ENCODE data around the gene TNFAIP6.

TNFAIP6 gene

DNA sequence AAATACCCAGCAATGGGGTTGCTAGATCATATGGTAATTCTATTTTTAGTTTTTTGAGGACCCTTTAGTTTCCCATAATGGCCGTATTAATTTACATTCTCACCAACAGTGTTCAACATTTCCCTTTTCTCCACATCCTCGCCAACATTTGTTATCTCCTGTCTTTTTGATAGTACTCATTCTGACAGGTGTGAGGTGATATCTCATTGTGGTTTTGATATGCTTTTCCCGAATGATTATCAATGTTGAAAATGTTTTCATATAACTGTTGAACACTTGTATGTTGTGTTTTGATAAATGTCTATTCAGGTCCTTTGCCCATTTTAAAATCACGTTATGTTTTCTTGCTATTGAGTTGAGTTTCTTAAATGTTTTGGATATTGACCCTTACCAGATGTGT lies 46.5 kb downstream of the TNFAIP6 start:
- TF ChIP-seq, protein P1, sequence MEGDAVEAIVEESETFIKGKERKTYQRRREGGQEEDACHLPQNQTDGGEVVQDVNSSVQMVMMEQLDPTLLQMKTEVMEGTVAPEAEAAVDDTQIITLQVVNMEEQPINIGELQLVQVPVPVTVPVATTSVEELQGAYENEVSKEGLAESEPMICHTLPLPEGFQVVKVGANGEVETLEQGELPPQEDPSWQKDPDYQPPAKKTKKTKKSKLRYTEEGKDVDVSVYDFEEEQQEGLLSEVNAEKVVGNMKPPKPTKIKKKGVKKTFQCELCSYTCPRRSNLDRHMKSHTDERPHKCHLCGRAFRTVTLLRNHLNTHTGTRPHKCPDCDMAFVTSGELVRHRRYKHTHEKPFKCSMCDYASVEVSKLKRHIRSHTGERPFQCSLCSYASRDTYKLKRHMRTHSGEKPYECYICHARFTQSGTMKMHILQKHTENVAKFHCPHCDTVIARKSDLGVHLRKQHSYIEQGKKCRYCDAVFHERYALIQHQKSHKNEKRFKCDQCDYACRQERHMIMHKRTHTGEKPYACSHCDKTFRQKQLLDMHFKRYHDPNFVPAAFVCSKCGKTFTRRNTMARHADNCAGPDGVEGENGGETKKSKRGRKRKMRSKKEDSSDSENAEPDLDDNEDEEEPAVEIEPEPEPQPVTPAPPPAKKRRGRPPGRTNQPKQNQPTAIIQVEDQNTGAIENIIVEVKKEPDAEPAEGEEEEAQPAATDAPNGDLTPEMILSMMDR (conservative IDR thresholded peaks at IDR 0.05; ENCODE audit: low read length), result no peak
- no peak for TF ChIP-seq EZH2phosphoT487 (IDR thresholded peaks at IDR 0.05; ENCODE audit: borderline replicate concordance)
- Histone ChIP-seq H3K79me2 (ENCODE audit: insufficient read depth, low read length) (no peaks in the 10 kb centered on the region), H3K36me3 (ENCODE audit: insufficient read depth, low read length) (no peaks in the 10 kb centered on the region), H3K4me1 (ENCODE audit: insufficient read depth, low read length, poor library complexity, severe bottlenecking) (no peaks in the 10 kb centered on the region), H3F3A (ENCODE audit: low read depth) (no peaks in the 10 kb centered on the region), H3K9me3 (ENCODE audit: insufficient read depth, low read depth, low read length) (no peaks in the 10 kb centered on the region), H3K9ac (ENCODE audit: low read depth, low read length, poor library complexity, severe bottlenecking) (no peak overlapping the region), H3K9me2 (replicated peaks; ENCODE audit: low read depth, low read length) (no peaks in the 10 kb centered on the region), H3K4me2 (ENCODE audit: low read depth, low read length, poor library complexity, severe bottlenecking) (no peak overlapping the region), H3K4me3 (ENCODE audit: low read length, poor library complexity, severe bottlenecking) (no peak overlapping the region), H4K20me1 (ENCODE audit: insufficient read depth, low read length, poor library complexity, severe bottlenecking) (no peaks in the 10 kb centered on the region), H3K27me3 (ENCODE audit: insufficient read depth, low read length, poor library complexity, severe bottlenecking) (no peaks in the 10 kb centered on the region), H2AFZ (ENCODE audit: low read length) (no peak overlapping the region)

DNA sequence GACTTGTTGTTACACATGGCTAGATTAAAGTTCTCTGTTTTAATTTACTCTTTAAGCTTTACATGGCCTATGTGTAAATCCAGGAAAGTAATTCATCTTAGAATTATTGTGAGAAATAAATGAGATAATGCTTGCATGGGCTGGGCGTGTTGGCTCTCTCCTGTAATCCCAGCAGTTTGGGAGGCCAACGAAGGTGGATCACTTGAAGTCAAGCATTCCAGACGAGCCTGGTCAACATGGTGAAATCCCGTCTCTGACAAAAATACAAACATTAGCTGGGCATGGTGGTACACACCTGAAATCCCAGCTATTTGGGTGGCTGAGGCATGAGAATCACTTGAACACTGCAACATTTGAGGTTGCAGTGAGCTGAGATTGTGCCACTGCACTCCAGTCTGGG lies 48.0 kb downstream of the TNFAIP6 start:
- Histone ChIP-seq H3K79me2 (ENCODE audit: insufficient read depth, low read length) (peaks cover 7% of the 10 kb centered on the region), H4K20me1 (ENCODE audit: insufficient read depth, low read length, poor library complexity, severe bottlenecking) (peaks cover 7% of the 10 kb centered on the region), H3K4me1 (ENCODE audit: insufficient read depth, low read length, poor library complexity, severe bottlenecking) (no peaks in the 10 kb centered on the region), H3K36me3 (ENCODE audit: insufficient read depth, low read length) (no peaks in the 10 kb centered on the region), H3K4me2 (ENCODE audit: low read depth, low read length, poor library complexity, severe bottlenecking) (no peak overlapping the region), H3K4me3 (ENCODE audit: low read length, poor library complexity, severe bottlenecking) (no peak overlapping the region), H3K9ac (ENCODE audit: low read depth, low read length, poor library complexity, severe bottlenecking) (no peak overlapping the region), H3K27me3 (ENCODE audit: insufficient read depth, low read length, poor library complexity, severe bottlenecking) (peaks cover 4% of the 10 kb centered on the region), H2AFZ (ENCODE audit: low read length) (no peak overlapping the region), H3K9me2 (replicated peaks; ENCODE audit: low read depth, low read length) (no peaks in the 10 kb centered on the region), H3F3A (ENCODE audit: low read depth) (no peaks in the 10 kb centered on the region), H3K9me3 (ENCODE audit: insufficient read depth, low read depth, low read length) (no peaks in the 10 kb centered on the region)
- no peak for TF ChIP-seq EZH2phosphoT487 (IDR thresholded peaks at IDR 0.05; ENCODE audit: borderline replicate concordance)
- TF ChIP-seq, protein P1 (conservative IDR thresholded peaks at IDR 0.05; ENCODE audit: low read length), result no peak

DNA sequence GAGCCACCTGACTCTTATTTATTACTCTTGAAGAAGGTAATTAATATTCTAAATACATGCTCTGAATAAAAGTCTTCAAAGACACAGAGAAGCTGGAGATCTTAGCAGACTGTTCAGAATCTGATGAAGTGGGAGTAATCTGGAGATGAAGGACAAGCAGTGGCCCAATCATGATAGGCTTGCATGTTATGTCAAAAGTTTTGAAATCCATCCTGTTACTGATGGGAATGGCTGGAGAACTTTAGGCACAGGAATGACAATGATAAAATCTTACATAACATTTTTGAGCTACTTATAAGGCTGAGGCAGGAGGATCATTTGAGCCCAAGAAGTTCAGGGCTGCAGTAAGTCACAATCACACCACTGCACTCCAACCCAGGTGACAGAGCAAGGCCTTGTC lies 49.9 kb downstream of the TNFAIP6 start:
- Histone ChIP-seq H3K79me2 (ENCODE audit: insufficient read depth, low read length) (peaks cover 26% of the 10 kb centered on the region), H2AFZ (ENCODE audit: low read length) (no peak overlapping the region), H3K4me3 (ENCODE audit: low read length, poor library complexity, severe bottlenecking) (no peak overlapping the region), H3K9me2 (replicated peaks; ENCODE audit: low read depth, low read length) (no peaks in the 10 kb centered on the region), H3K9ac (ENCODE audit: low read depth, low read length, poor library complexity, severe bottlenecking) (no peak overlapping the region), H3K27me3 (ENCODE audit: insufficient read depth, low read length, poor library complexity, severe bottlenecking) (peaks cover 4% of the 10 kb centered on the region), H3K4me2 (ENCODE audit: low read depth, low read length, poor library complexity, severe bottlenecking) (no peak overlapping the region), H3K9me3 (ENCODE audit: insufficient read depth, low read depth, low read length) (no peaks in the 10 kb centered on the region), H4K20me1 (ENCODE audit: insufficient read depth, low read length, poor library complexity, severe bottlenecking) (peaks cover 26% of the 10 kb centered on the region), H3K36me3 (ENCODE audit: insufficient read depth, low read length) (peaks cover 5% of the 10 kb centered on the region; the same call in 1 of the 2 replicates), H3K4me1 (ENCODE audit: insufficient read depth, low read length, poor library complexity, severe bottlenecking) (peaks cover 16% of the 10 kb centered on the region), H3F3A (ENCODE audit: low read depth) (no peaks in the 10 kb centered on the region)
- TF ChIP-seq, protein P1 (conservative IDR thresholded peaks at IDR 0.05; ENCODE audit: low read length), result no peak
- TF ChIP-seq EZH2phosphoT487 (IDR thresholded peaks at IDR 0.05; ENCODE audit: borderline replicate concordance), result no peak

All from Loucy (cell line).